Measurements from ENCODE around the gene CRPPA. TPM values are rescaled to one million over a fixed set of nuclear protein-coding genes. Genes with fewer than 3 reads are reported as not detected.

CRPPA gene
- total and polyA plus RNA-seq, 2 of the 13 experiments (the other 11 are each of a cell fraction or from before 2014, with no cell fraction given), result 0.16 to 1.3 TPM

- no peaks in the 10 kb centered on the region for H3K9me3 ChIP-seq (ENCODE audit: low read length)
- no peaks in the 10 kb centered on the region for H3K79me2 ChIP-seq (ENCODE audit: insufficient read depth, low read length)
- no peak overlapping the region for H3K4me3 ChIP-seq (replicated peaks in 1 of 3; ENCODE audit: insufficient read depth in 1 of 3, low read depth in 2 of 3, low read length in 3 of 3)
- ChIA-PET POLR2A (no interaction called here), CTCF (ENCODE audit: low intra/inter-chr PET ratio, low total read pairs) (no interaction called here)
- no peak for DNase-seq (ENCODE audit: low spot score)
- no peaks in the 10 kb centered on the region for H4K20me1 ChIP-seq (ENCODE audit: insufficient read depth, low read length)
- FAIRE-seq, result no peak
- no TSS peak for BruUV-seq (replicated peaks)
- no peaks in the 10 kb centered on the region for H3K36me3 ChIP-seq (replicated peaks in 1 of 2; ENCODE audit: control insufficient read depth in 1 of 2, insufficient read depth in 2 of 2, low read length in 2 of 2)
- no peak overlapping the region for H2AFZ ChIP-seq (ENCODE audit: low read length)
- H3K9ac ChIP-seq (ENCODE audit: insufficient read depth, low read depth, low read length), result no peak overlapping the region
- in situ Hi-C loops (cut with HindIII; ENCODE audit: extremely low pct_ligation_motif_present, low pct_unique_long_range_greater_than_20kb), result no loop called here
- intact Hi-C loops (cut with micrococcal nuclease; ENCODE audit: unreplicated experiment), result no loop called here
- no peaks in the 10 kb centered on the region for H3K4me1 ChIP-seq (ENCODE audit: insufficient read depth, low read length)
- WGBS (ENCODE audit: low lambda C conversion rate), result 40% methylated on average over 2 of the region's 7 CpGs
- H3K27ac ChIP-seq (ENCODE audit: extremely low read length, insufficient read depth, low read length), result no peak overlapping the region
- ATAC-seq, result no peak
- H3K4me2 ChIP-seq (ENCODE audit: low read depth, low read length), result no peak overlapping the region
- no peaks in the 10 kb centered on the region for H3K27me3 ChIP-seq (ENCODE audit: control insufficient read depth in 1 of 2, insufficient read depth in 2 of 2, low read length in 2 of 2)
- no peak for TF ChIP-seq ZNF318 (CRISPR knock-in tag; IDR thresholded peaks at IDR 0.05)
- no peak for TF ChIP-seq RFX1 (IDR thresholded peaks at IDR 0.05)
- no peak for TF ChIP-seq ZBTB42 (CRISPR knock-in tag; IDR thresholded peaks at IDR 0.05)
- no peak for TF ChIP-seq TBL1XR1 (IDR thresholded peaks at IDR 0.05; ENCODE audit: borderline replicate concordance, low read length, partially characterized antibody)
- no peak for TF ChIP-seq RBM22 (optimal IDR thresholded peaks at IDR 0.05; ENCODE audit: low read length)
- TF ChIP-seq MED8 (CRISPR knock-in tag; IDR thresholded peaks at IDR 0.05; ENCODE audit: insufficient replicate concordance), result no peak
- TF ChIP-seq MZF1 (CRISPR knock-in tag; IDR thresholded peaks at IDR 0.05; ENCODE audit: borderline replicate concordance), result no peak
- no peak for TF ChIP-seq FOXP4 (CRISPR knock-in tag; IDR thresholded peaks at IDR 0.05)
- no peak for TF ChIP-seq GPN1 (CRISPR knock-in tag; IDR thresholded peaks at IDR 0.05; ENCODE audit: borderline replicate concordance)
- no peak for TF ChIP-seq ZNF530 (CRISPR knock-in tag; IDR thresholded peaks at IDR 0.05; ENCODE audit: low read depth)
- no peak for TF ChIP-seq CBX2 (IDR thresholded peaks at IDR 0.05; ENCODE audit: low read depth, low read length)
- TF ChIP-seq CBX2 (CRISPR knock-in tag; IDR thresholded peaks at IDR 0.05; ENCODE audit: low read depth), result no peak
- no peak for TF ChIP-seq ZNF660 (CRISPR knock-in tag; IDR thresholded peaks at IDR 0.05; ENCODE audit: borderline replicate concordance, low read depth)
- TF ChIP-seq ZNF501 (CRISPR knock-in tag; IDR thresholded peaks at IDR 0.05), result no peak
- no peak for TF ChIP-seq ZBTB26 (CRISPR knock-in tag; IDR thresholded peaks at IDR 0.05; ENCODE audit: borderline replicate concordance)
Observed at GRCh38 chr7:16462431-16462889, 41.1 kb upstream of the CRPPA start.
